ENCODE results near the gene CD99.
"Not testable (repeated sequence)": the region's sequence is repeated elsewhere in the genome, so short reads cannot be mapped to it uniquely, and the experiment has no call there.

The CD99 gene

GRCh38 chrX:2719774-2720447 is 28.8 kb downstream of the CD99 start:
- H3K4me3 ChIP-seq (ENCODE audit: low read length), result no peak overlapping the region
- TF ChIP-seq CTCF (IDR thresholded peaks at IDR 0.05; ENCODE audit: insufficient read depth, low read depth, low read length, missing control alignments), result no peak
- DNase-seq (ENCODE audit: low read depth), result no peak

- TF ChIP-seq CTCF (IDR thresholded peaks at IDR 0.05; ENCODE audit: insufficient read depth, low read depth, low read length, missing control alignments), result no peak
- no peak overlapping the region for H3K4me3 ChIP-seq (ENCODE audit: low read length)
- DNase-seq (ENCODE audit: low read depth), result no peak
Observed at GRCh38 chrX:2723286-2723879, 32.3 kb downstream of the CD99 start.

GRCh38 chrX:2727264-2727663 is 36.2 kb downstream of the CD99 start:
- H3K4me3 ChIP-seq (ENCODE audit: low read length); DNase-seq (ENCODE audit: low read depth): not testable (repeated sequence)

- DNase-seq (ENCODE audit: low read depth), result no peak
- no peak for TF ChIP-seq CTCF (IDR thresholded peaks at IDR 0.05; ENCODE audit: insufficient read depth, low read depth, low read length, missing control alignments)
- H3K4me3 ChIP-seq (ENCODE audit: low read length), result no peak overlapping the region
Observed at GRCh38 chrX:2732076-2732475, 41.0 kb downstream of the CD99 start.

GRCh38 chrX:2732649-2733048 is 41.6 kb downstream of the CD99 start:
- no peak for TF ChIP-seq CTCF (IDR thresholded peaks at IDR 0.05; ENCODE audit: insufficient read depth, low read depth, low read length, missing control alignments)
- no peak for DNase-seq (ENCODE audit: low read depth)
- H3K4me3 ChIP-seq (ENCODE audit: low read length), result no peak overlapping the region

GRCh38 chrX:2733286-2733685 is 42.2 kb downstream of the CD99 start:
- no peak for DNase-seq (ENCODE audit: low read depth)

GRCh38 chrX:2735270-2735669 is 44.2 kb downstream of the CD99 start:
- H3K4me3 ChIP-seq (ENCODE audit: low read length), result no peak overlapping the region
- TF ChIP-seq CTCF (IDR thresholded peaks at IDR 0.05; ENCODE audit: insufficient read depth, low read depth, low read length, missing control alignments), result no peak
- DNase-seq (ENCODE audit: low read depth), result no peak

More at GRCh38 chrX:2733286-2733685, 42.2 kb downstream of the CD99 start:
- no peak for TF ChIP-seq CTCF (IDR thresholded peaks at IDR 0.05; ENCODE audit: insufficient read depth, low read depth, low read length, missing control alignments)
- no peak overlapping the region for H3K4me3 ChIP-seq (ENCODE audit: low read length)

Measured in epithelial cell of esophagus (primary cell).